ENCODE data around the gene OVOL3.

The OVOL3 gene

GRCh38 chr19:36149673-36150406 is 38.9 kb downstream of the OVOL3 start:
- H3K27me3 ChIP-seq (replicated peaks in 2 of 5; ENCODE audit: control insufficient read depth in 4 of 5, insufficient read depth in 5 of 5, low read length in 4 of 5) = no peaks in the 10 kb centered on the region
- H3K4me3 ChIP-seq (ENCODE audit: control insufficient read depth in 1 of 7, extremely low read depth in 1 of 7, insufficient read depth in 4 of 7, low read depth in 2 of 7, low read length in 6 of 7) = no peak overlapping the region
- no peaks in the 10 kb centered on the region for H3K9me3 ChIP-seq (ENCODE audit: control extremely low read depth in 1 of 5, control insufficient read depth in 4 of 5, insufficient read depth in 2 of 5, low read depth in 1 of 5, low read length in 4 of 5)
- POLR2A ChIA-PET = no interaction called here
- CTCF ChIA-PET = no interaction called here
- peaks cover 0 to 10% (median 0%) of the 10 kb centered on the region in 4 experiments for H3K4me1 ChIP-seq (ENCODE audit: control extremely low read depth in 1 of 4, control insufficient read depth in 4 of 4, insufficient read depth in 4 of 4, low read length in 3 of 4)
- H3K36me3 ChIP-seq (ENCODE audit: control insufficient read depth in 4 of 4, insufficient read depth in 4 of 4, low read length in 3 of 4) = peaks cover 19 to 60% (median 45%) of the 10 kb centered on the region in 4 experiments
- no peak for DNase-seq
- 98% methylated on average over 10 of the region's 13 CpGs for WGBS (ENCODE audit: insufficient coverage)
- no peak overlapping the region for H3K27ac ChIP-seq (ENCODE audit: insufficient read depth in 1 of 2, low read depth in 1 of 2, low read length in 2 of 2, poor library complexity in 1 of 2, severe bottlenecking in 2 of 2)

- Histone ChIP-seq H3K27me3 (replicated peaks in 2 of 5; ENCODE audit: control insufficient read depth in 4 of 5, insufficient read depth in 5 of 5, low read length in 4 of 5) (no peaks in the 10 kb centered on the region), H3K4me1 (ENCODE audit: control extremely low read depth in 1 of 4, control insufficient read depth in 4 of 4, insufficient read depth in 4 of 4, low read length in 3 of 4) (peaks cover 0 to 10% (median 0%) of the 10 kb centered on the region in 4 experiments), H3K4me3 (ENCODE audit: control insufficient read depth in 1 of 7, extremely low read depth in 1 of 7, insufficient read depth in 4 of 7, low read depth in 2 of 7, low read length in 6 of 7) (no peak overlapping the region), H3K36me3 (ENCODE audit: control insufficient read depth in 4 of 4, insufficient read depth in 4 of 4, low read length in 3 of 4) (peaks cover 17 to 53% (median 40%) of the 10 kb centered on the region in 4 experiments), H3K27ac (ENCODE audit: insufficient read depth in 1 of 2, low read depth in 1 of 2, low read length in 2 of 2, poor library complexity in 1 of 2, severe bottlenecking in 2 of 2) (no peak overlapping the region), H3K9me3 (ENCODE audit: control extremely low read depth in 1 of 5, control insufficient read depth in 4 of 5, insufficient read depth in 2 of 5, low read depth in 1 of 5, low read length in 4 of 5) (no peaks in the 10 kb centered on the region)
- POLR2A ChIA-PET = no interaction called here
- CTCF ChIA-PET = no interaction called here
- no peak for DNase-seq
- 84% methylated on average over 4 of the region's 5 CpGs for WGBS (ENCODE audit: insufficient coverage)
These were observed 39.6 kb downstream of the OVOL3 start for GRCh38 chr19:36150586-36150985.

GRCh38 chr19:36151144-36152018 is 40.4 kb downstream of the OVOL3 start:
- DNase-seq = no peak
- CTCF ChIA-PET = interaction anchor here (0.8 kb wide), 1 partner anchor 14 kb away, joined by 3 read pairs; no protein-coding TSS in a partner anchor
- H3K27ac ChIP-seq (ENCODE audit: insufficient read depth in 1 of 2, low read depth in 1 of 2, low read length in 2 of 2, poor library complexity in 1 of 2, severe bottlenecking in 2 of 2) = no peak overlapping the region
- peaks cover 10 to 45% (median 32%) of the 10 kb centered on the region in 4 experiments for H3K36me3 ChIP-seq (ENCODE audit: control insufficient read depth in 4 of 4, insufficient read depth in 4 of 4, low read length in 3 of 4)
- 94% methylated on average over 28 of the region's 47 CpGs for WGBS (ENCODE audit: insufficient coverage)
- no peak overlapping the region for H3K4me3 ChIP-seq (ENCODE audit: control insufficient read depth in 1 of 7, extremely low read depth in 1 of 7, insufficient read depth in 4 of 7, low read depth in 2 of 7, low read length in 6 of 7)
- POLR2A ChIA-PET = no interaction called here
- H3K27me3 ChIP-seq (replicated peaks in 2 of 5; ENCODE audit: control insufficient read depth in 4 of 5, insufficient read depth in 5 of 5, low read length in 4 of 5) = no peaks in the 10 kb centered on the region
- H3K9me3 ChIP-seq (ENCODE audit: control extremely low read depth in 1 of 5, control insufficient read depth in 4 of 5, insufficient read depth in 2 of 5, low read depth in 1 of 5, low read length in 4 of 5) = no peaks in the 10 kb centered on the region
- H3K4me1 ChIP-seq (ENCODE audit: control extremely low read depth in 1 of 4, control insufficient read depth in 4 of 4, insufficient read depth in 4 of 4, low read length in 3 of 4) = peaks cover 0 to 10% (median 0%) of the 10 kb centered on the region in 4 experiments

- Histone ChIP-seq H3K36me3 (ENCODE audit: control insufficient read depth in 4 of 4, insufficient read depth in 4 of 4, low read length in 3 of 4) (peaks cover 6 to 39% (median 27%) of the 10 kb centered on the region in 4 experiments), H3K9me3 (ENCODE audit: control extremely low read depth in 1 of 5, control insufficient read depth in 4 of 5, insufficient read depth in 2 of 5, low read depth in 1 of 5, low read length in 4 of 5) (no peaks in the 10 kb centered on the region), H3K27me3 (replicated peaks in 2 of 5; ENCODE audit: control insufficient read depth in 4 of 5, insufficient read depth in 5 of 5, low read length in 4 of 5) (no peaks in the 10 kb centered on the region), H3K4me3 (ENCODE audit: control insufficient read depth in 1 of 7, extremely low read depth in 1 of 7, insufficient read depth in 4 of 7, low read depth in 2 of 7, low read length in 6 of 7) (peak overlapping the region in 3 of 7 experiments; percentile 48 to 71 (median 56)), H3K27ac (ENCODE audit: insufficient read depth in 1 of 2, low read depth in 1 of 2, low read length in 2 of 2, poor library complexity in 1 of 2, severe bottlenecking in 2 of 2) (no peak overlapping the region), H3K4me1 (ENCODE audit: control extremely low read depth in 1 of 4, control insufficient read depth in 4 of 4, insufficient read depth in 4 of 4, low read length in 3 of 4) (peaks cover 0 to 10% (median 0%) of the 10 kb centered on the region in 4 experiments)
- DNase-seq = no peak
- WGBS (ENCODE audit: insufficient coverage) = 79% methylated on average over 11 of the region's 16 CpGs
- ChIA-PET POLR2A (no interaction called here), CTCF (no interaction called here)
These were observed 41.0 kb downstream of the OVOL3 start for GRCh38 chr19:36152019-36152351.

GRCh38 chr19:36152352-36153091 is 41.6 kb downstream of the OVOL3 start, which contains the start of gene COX7A1:
COX7A1 (minus strand) TSS chr19:36152447; CDS start chr19:36152407, 40 bp downstream.
- Histone ChIP-seq H3K4me1 (ENCODE audit: control extremely low read depth in 1 of 4, control insufficient read depth in 4 of 4, insufficient read depth in 4 of 4, low read length in 3 of 4) (peaks cover 0 to 10% (median 0%) of the 10 kb centered on the region in 4 experiments), H3K4me3 (ENCODE audit: control insufficient read depth in 1 of 7, extremely low read depth in 1 of 7, insufficient read depth in 4 of 7, low read depth in 2 of 7, low read length in 6 of 7) (peak within 1 kb of the TSS in 5 of 7 experiments; percentile 42 to 75 (median 56)), H3K36me3 (ENCODE audit: control insufficient read depth in 4 of 4, insufficient read depth in 4 of 4, low read length in 3 of 4) (peaks cover 4 to 35% (median 24%) of the 10 kb centered on the region in 4 experiments), H3K9me3 (ENCODE audit: control extremely low read depth in 1 of 5, control insufficient read depth in 4 of 5, insufficient read depth in 2 of 5, low read depth in 1 of 5, low read length in 4 of 5) (no peaks in the 10 kb centered on the region), H3K27me3 (replicated peaks in 2 of 5; ENCODE audit: control insufficient read depth in 4 of 5, insufficient read depth in 5 of 5, low read length in 4 of 5) (no peaks in the 10 kb centered on the region), H3K27ac (ENCODE audit: insufficient read depth in 1 of 2, low read depth in 1 of 2, low read length in 2 of 2, poor library complexity in 1 of 2, severe bottlenecking in 2 of 2) (no peak within 1 kb of the TSS)
- CTCF ChIA-PET = interaction anchor here (0.6 to 1.7 kb wide), 6 partner anchors 10 to 34 kb away, joined by 3 to 14 read pairs (median 4); no protein-coding TSS in a partner anchor
- POLR2A ChIA-PET = no interaction called here
- peak in 2 of 3 donors; percentile 14 to 30 for DNase-seq
- WGBS (ENCODE audit: insufficient coverage) = 35% methylated on average over 35 of the region's 40 CpGs

- Histone ChIP-seq H3K36me3 (ENCODE audit: control insufficient read depth in 4 of 4, insufficient read depth in 4 of 4, low read length in 3 of 4) (peaks cover 4 to 29% (median 22%) of the 10 kb centered on the region in 4 experiments), H3K9me3 (ENCODE audit: control extremely low read depth in 1 of 5, control insufficient read depth in 4 of 5, insufficient read depth in 2 of 5, low read depth in 1 of 5, low read length in 4 of 5) (no peaks in the 10 kb centered on the region), H3K27me3 (replicated peaks in 2 of 5; ENCODE audit: control insufficient read depth in 4 of 5, insufficient read depth in 5 of 5, low read length in 4 of 5) (no peaks in the 10 kb centered on the region), H3K4me1 (ENCODE audit: control extremely low read depth in 1 of 4, control insufficient read depth in 4 of 4, insufficient read depth in 4 of 4, low read length in 3 of 4) (peaks cover 0 to 10% (median 0%) of the 10 kb centered on the region in 4 experiments), H3K27ac (ENCODE audit: insufficient read depth in 1 of 2, low read depth in 1 of 2, low read length in 2 of 2, poor library complexity in 1 of 2, severe bottlenecking in 2 of 2) (no peak overlapping the region), H3K4me3 (ENCODE audit: control insufficient read depth in 1 of 7, extremely low read depth in 1 of 7, insufficient read depth in 4 of 7, low read depth in 2 of 7, low read length in 6 of 7) (peak overlapping the region in 1 of 7 experiments; percentile 71)
- ChIA-PET CTCF (interaction anchor here (0.6 to 1.7 kb wide), 8 partner anchors 10 to 35 kb away, joined by 3 to 14 read pairs (median 4); partner anchors contain the start of gene CAPNS1), POLR2A (no interaction called here)
- DNase-seq = no peak
- WGBS (ENCODE audit: insufficient coverage) = 95% methylated on average over 10 of the region's 10 CpGs
These were observed 42.2 kb downstream of the OVOL3 start for GRCh38 chr19:36153126-36153525.

Data from common myeloid progenitor, CD34-positive (primary cell).